GM20000 (cell line): Measurements from ENCODE around the gene SUCO.

ENCODE experiments used
- DNase-seq: peaks from one replicate; pipeline ENCODE4 v3.0.0; 2012; ENCODE audit warnings: low spot score
- CTCF ChIP-seq: IDR thresholded peaks from 2 replicates; pipeline ENCODE4 v1.5.1; 2012; ENCODE audit warnings: mild to moderate bottlenecking, control low read depth; ENCODE audit errors: extremely low read depth, missing control alignments

Gene SUCO

DNA sequence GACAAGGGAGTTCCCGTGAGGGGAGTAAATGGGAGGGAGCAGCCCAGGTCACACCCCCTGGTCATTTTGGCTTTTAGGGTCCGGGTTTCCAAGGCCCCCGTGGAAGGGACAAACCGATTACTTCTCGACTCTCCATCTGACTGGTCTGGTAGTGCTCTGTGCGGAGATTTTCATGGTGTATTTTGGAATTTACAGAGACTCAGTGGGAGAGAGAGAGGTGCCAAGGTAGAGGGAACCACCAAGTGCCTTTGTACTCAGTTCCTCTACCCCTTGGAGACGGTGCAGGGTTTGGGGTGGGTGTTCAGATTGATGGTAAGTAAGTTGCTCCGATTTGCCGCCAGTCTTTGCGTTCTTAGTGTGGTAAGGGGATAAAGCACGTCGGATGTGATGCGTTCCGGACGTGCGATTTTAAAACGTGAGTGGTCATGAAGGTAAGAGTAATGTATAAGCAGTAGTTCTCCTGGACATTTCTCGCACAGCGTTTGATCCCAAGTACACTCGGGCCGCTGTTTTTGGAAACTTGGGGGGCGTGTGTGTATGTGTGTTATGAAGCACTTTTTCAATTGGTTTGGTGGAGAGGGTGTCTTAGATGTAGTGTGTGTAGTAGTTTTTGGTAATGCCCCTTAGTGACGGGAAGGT is 682 bp downstream of the SUCO start:
- no peak for TF ChIP-seq CTCF
- DNase-seq: no peak

DNA sequence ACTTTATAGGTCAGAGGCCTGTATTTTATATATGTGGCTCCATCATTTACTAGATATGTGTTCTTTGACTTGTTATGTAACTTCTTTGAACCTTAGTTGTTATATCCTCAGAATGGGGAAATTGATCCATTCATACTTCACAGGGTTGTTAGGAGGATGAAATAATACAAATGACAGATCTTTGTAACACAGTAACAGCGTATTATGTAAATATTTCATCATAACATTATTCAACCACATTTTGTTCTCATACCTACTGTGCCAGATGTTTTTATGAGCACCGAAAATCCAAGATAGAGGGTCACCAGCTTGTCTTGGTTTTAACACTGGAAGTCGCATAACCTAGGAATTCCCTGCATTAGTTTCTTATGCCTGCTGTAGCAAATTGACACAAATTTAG is 3.3 kb downstream of the SUCO start:
- no peak for TF ChIP-seq CTCF

DNA sequence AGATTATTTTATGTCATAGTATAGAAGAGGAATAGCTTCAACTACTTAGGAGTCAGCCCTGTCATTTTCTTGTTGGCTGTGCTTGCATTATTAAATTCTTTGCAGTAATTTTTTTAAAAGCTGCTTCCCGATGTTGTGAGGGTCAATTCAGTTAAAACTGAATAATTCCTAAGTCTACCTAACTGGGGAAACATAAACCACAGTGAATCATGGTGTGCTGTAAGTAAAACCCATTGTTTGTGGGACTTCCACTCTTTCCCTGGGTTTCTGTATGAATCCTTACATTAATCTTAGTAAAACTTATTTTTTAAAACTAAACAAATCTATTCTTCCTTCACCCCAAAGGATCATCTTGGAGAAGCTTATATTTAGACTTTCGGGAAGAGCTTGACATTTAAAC is 4.4 kb downstream of the SUCO start:
- no peak for DNase-seq
- TF ChIP-seq CTCF: no peak

More for the DNA sequence above, 3.3 kb downstream of the SUCO start:
- no peak for DNase-seq

DNA sequence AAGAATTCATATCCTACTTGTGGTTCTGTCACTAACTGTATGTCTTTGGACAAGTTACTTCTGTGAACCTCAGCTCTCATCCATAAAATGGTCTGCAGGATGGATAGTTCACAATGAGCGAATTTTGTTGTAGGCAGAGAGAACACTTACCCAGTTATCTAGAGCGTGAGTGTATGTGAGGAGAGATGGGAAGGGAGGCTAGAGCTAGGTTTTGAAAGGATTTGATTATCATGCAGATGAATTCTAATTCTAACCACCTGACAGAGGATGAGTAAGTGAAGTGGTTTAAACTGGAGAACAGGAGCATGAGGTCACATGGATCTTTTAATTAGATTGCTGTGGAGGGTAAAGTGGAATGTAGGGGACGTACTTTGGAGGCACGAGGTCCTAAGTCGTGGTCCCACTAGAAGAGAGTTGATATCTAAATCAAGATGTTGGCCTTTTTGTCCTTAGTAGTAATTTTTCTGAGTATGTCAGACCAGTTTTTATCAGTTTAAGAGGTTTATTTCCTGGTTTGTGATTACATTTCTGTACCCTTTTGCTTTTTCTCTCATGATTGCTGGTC is 5.0 kb downstream of the SUCO start:
- DNase-seq: no peak
- no peak for TF ChIP-seq CTCF

DNA sequence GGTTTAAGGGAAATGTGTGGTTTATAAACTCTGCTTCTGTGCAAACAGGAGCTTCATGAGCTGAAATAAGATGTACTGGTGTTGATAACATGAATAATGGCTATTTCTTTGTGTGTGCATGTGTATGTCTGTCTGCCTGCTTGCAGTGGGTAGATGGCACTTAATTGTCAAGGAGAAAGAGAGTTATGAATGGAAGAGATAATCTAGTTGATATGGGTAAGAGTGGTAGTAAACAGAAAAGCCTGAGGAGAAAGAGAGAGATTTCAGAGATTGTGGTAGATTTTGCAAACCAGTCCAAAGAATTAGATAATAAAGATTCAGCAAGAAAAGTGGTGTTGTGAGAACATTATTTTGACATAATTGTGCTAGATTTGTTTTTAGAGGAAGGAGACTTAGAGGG is 7.7 kb downstream of the SUCO start:
- DNase-seq: no peak
- no peak for TF ChIP-seq CTCF

DNA sequence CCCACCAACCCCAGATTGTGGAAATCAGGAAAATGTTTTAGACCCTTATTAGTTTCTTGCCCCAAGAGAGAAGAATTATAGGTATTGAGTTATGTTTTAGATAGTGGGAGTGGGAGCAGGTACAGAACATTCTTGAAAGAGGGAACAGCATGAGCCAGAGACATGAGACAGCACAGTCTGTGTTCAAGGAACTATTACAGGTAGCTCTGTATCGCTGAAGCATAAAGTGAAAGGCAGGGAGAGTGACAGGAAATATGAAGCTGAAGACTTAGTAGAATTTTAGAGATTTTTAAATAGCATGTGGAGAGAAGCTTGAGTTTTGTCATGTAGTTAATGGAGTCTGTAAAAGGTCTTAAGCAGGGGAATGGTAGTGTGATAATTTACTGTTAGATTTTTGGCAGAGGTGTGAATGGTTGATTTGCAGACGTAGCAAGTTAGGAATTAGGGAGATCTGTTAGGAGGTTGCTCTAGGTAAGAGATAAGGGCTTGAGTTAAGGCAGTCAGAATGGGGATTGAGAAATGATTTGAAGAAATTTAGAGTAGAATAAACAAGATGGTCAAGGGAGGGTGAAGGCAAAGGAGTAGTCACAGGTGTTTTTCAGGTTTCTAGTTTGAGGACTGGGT is 11.6 kb downstream of the SUCO start:
- no peak for DNase-seq
- TF ChIP-seq CTCF: no peak

DNA sequence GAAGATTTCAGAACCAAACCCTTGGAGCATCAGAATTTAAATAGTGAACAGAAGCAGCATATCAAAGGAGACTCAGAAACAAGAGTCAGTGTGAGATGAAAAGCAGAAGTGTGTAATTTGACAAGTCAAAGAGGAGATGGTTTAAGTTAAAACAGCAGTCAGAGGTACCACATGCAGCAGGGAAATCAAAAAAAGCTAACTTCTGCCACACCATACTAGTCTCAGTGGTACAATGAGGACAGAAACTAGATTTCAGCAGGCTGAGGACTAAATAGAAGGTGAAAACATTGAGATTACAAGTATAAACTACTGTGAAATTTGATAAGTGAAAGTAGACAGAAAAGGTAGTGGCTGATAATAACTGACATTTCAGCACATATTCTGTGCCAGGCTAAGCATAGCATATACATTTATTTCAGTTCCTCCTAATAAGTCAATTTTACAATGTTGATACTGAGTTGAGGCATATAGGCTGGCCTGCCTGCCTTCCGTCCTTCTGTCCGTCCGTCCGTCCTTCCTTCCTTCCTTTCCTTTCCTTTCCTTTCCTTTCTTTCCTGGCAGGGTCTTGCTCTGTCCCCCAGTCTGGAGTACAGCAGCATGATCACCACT is 12.6 kb downstream of the SUCO start:
- TF ChIP-seq CTCF: no peak
- peak; percentile 32 for DNase-seq
